ENCODE measurements around the gene NBEAL2. TPM values are rescaled to one million over a fixed set of nuclear protein-coding genes. Genes with fewer than 3 reads are reported as not detected.
A peak's percentile ranks its signal among the peaks of the same experiment; 100 is the strongest.
"Not testable (repeated sequence)": the region's sequence is repeated elsewhere in the genome, so short reads cannot be mapped to it uniquely, and the experiment has no call there.

Gene NBEAL2
- total RNA-seq, 4 donors from 2014 or later, result 128 to 297 (median 185) TPM

DNA sequence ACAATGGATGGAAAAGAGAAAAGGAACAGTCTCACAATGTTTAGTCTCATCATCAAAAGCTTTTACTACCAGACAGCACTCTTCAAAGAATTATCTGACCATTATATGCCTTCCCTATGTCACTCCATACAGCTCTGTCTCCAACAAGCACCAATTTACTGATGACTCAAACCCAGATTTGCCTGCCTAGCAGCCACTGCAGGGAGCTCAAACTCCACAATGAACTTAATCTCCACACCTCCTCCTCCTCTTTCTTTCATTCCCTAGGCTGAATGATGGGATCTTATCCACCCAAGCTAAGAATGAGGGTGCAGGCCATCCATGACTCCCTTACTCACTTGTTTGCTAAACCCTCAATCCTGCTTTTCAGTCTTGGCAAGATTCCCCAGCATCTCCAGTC, 45.5 kb downstream of the NBEAL2 start:
- no peaks in the 10 kb centered on the region for H3K9me3 ChIP-seq
- intact Hi-C loops (cut with DNase I), result no loop called here
- H3K27me3 ChIP-seq, result no peaks in the 10 kb centered on the region
- H3K27ac ChIP-seq, result peak overlapping the region in 2 of 4 donors; percentile 36 to 44
- peaks cover 0 to 51% (median 9%) of the 10 kb centered on the region in 3 donors for H3K4me1 ChIP-seq
- no peak overlapping the region for H3K4me3 ChIP-seq
- peaks cover 0 to 41% (median 0%) of the 10 kb centered on the region in 3 donors for H3K36me3 ChIP-seq
- no peak for TF ChIP-seq POLR2A (IDR thresholded peaks at IDR 0.05)
- TF ChIP-seq, protein P1, sequence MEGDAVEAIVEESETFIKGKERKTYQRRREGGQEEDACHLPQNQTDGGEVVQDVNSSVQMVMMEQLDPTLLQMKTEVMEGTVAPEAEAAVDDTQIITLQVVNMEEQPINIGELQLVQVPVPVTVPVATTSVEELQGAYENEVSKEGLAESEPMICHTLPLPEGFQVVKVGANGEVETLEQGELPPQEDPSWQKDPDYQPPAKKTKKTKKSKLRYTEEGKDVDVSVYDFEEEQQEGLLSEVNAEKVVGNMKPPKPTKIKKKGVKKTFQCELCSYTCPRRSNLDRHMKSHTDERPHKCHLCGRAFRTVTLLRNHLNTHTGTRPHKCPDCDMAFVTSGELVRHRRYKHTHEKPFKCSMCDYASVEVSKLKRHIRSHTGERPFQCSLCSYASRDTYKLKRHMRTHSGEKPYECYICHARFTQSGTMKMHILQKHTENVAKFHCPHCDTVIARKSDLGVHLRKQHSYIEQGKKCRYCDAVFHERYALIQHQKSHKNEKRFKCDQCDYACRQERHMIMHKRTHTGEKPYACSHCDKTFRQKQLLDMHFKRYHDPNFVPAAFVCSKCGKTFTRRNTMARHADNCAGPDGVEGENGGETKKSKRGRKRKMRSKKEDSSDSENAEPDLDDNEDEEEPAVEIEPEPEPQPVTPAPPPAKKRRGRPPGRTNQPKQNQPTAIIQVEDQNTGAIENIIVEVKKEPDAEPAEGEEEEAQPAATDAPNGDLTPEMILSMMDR (IDR thresholded peaks at IDR 0.05), result no peak
- no peak for DNase-seq

- H3K27ac ChIP-seq; H3K9me3 ChIP-seq; H3K4me3 ChIP-seq; H3K27me3 ChIP-seq; intact Hi-C loops (cut with DNase I); DNase-seq: not testable (repeated sequence)
- Histone ChIP-seq H3K36me3 (peaks cover 0 to 44% (median 0%) of the 10 kb centered on the region in 3 donors), H3K4me1 (peaks cover 0 to 37% (median 9%) of the 10 kb centered on the region in 3 donors)
- WGBS, 2 donors, result 88 to 92% methylated on average over 1 of the region's 1 CpG
These were observed 47.0 kb downstream of the NBEAL2 start for GRCh38 chr3:47026432-47026831.

DNA sequence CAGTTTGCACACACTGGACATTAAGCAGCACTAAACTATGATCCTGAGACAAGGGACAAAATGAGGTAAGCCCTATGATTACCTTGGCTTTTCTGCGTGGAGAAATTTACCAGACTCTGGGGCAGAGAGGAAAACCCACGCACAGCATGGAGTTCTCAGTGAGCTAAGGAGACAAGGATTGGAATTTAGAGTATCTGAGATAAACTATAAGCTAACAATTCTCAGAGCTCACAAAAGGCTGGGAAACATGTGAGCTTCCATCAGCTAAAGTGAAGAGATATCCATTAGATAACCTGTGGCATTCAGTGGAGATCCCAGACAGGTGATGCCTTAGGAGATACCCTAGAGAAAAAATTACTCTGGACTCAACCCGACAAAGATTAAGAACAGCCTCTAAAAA, 48.7 kb downstream of the NBEAL2 start:
- Histone ChIP-seq H3K27me3 (no peaks in the 10 kb centered on the region), H3K4me3 (no peak overlapping the region), H3K36me3 (peaks cover 0 to 58% (median 0%) of the 10 kb centered on the region in 3 donors), H3K4me1 (peaks cover 0 to 20% (median 3%) of the 10 kb centered on the region in 3 donors), H3K27ac (no peak overlapping the region), H3K9me3 (no peaks in the 10 kb centered on the region)
- TF ChIP-seq, protein P1 (IDR thresholded peaks at IDR 0.05), result no peak
- no peak for TF ChIP-seq POLR2A (IDR thresholded peaks at IDR 0.05)
- intact Hi-C loops (cut with DNase I), result no loop called here
- WGBS, 2 donors, result 83 to 89% methylated on average over 3 of the region's 3 CpGs
- no peak for DNase-seq

- Histone ChIP-seq H3K4me1 (peaks cover 0 to 19% (median 3%) of the 10 kb centered on the region in 3 donors), H3K27me3 (no peaks in the 10 kb centered on the region), H3K4me3 (no peak overlapping the region), H3K27ac (no peak overlapping the region), H3K36me3 (peaks cover 0 to 62% (median 0%) of the 10 kb centered on the region in 3 donors), H3K9me3 (no peaks in the 10 kb centered on the region)
- no peak for DNase-seq
- 100% methylated on average over 1 of the region's 1 CpG for WGBS, 2 donors
- intact Hi-C loops (cut with DNase I), result no loop called here
- TF ChIP-seq POLR2A (IDR thresholded peaks at IDR 0.05), result no peak
- TF ChIP-seq, protein P1 (IDR thresholded peaks at IDR 0.05), result no peak
These were observed 49.2 kb downstream of the NBEAL2 start for GRCh38 chr3:47028667-47029066.

DNA sequence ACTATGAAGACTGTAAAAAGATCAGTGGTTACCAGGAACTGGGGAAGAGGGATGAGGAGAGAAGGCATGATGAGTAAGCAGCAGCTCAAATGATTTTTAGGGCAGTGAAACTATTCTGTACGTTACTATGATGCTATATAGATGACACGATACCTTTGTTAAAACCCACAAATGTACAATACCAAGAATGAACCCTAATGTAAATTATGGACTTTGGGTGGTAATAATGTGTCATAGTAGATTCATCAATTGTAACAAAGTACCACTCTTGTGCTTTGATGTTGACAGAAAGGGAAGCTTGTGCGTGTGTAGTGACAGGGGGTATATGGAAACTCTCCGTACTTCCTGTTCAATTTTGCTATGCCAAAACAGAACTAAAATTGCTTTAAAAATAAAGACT, 51.6 kb downstream of the NBEAL2 start:
- H3K4me3 ChIP-seq; intact Hi-C loops (cut with DNase I); H3K27me3 ChIP-seq; H3K9me3 ChIP-seq; H3K27ac ChIP-seq; DNase-seq: not testable (repeated sequence)
- H3K4me1 ChIP-seq, result peaks cover 0 to 11% (median 0%) of the 10 kb centered on the region in 3 donors
- peaks cover 0 to 85% (median 0%) of the 10 kb centered on the region in 3 donors for H3K36me3 ChIP-seq
- 54 to 78% methylated on average over 4 of the region's 4 CpGs for WGBS, 2 donors

GRCh38 chr3:47034868-47035489, 55.5 kb downstream of the NBEAL2 start:
- H3K36me3 ChIP-seq, result peaks cover 6 to 89% (median 10%) of the 10 kb centered on the region in 3 donors
- 63 to 69% methylated on average over 2 of the region's 2 CpGs for WGBS, 2 donors

More at GRCh38 chr3:47034868-47035489, 55.5 kb downstream of the NBEAL2 start:
- no peak for TF ChIP-seq POLR2A (IDR thresholded peaks at IDR 0.05)
- TF ChIP-seq, protein P1 (IDR thresholded peaks at IDR 0.05), result no peak
- intact Hi-C loops (cut with DNase I), result no loop called here
- Histone ChIP-seq H3K4me3 (no peak overlapping the region), H3K4me1 (peaks cover 0 to 16% (median 0%) of the 10 kb centered on the region in 3 donors), H3K27me3 (no peaks in the 10 kb centered on the region), H3K9me3 (no peaks in the 10 kb centered on the region), H3K27ac (no peak overlapping the region)
- no peak for DNase-seq
